Heart left ventricle (tissue), 16 donors: Measurements from ENCODE around the gene TRMT10C. TPM values are rescaled to one million over a fixed set of nuclear protein-coding genes. Genes with fewer than 3 reads are reported as not detected.
"Not testable (repeated sequence)": the region's sequence is repeated elsewhere in the genome, so short reads cannot be mapped to it uniquely, and the experiment has no call there.

Source experiments
- ATAC-seq, 4 donors: fragments of 200-7000 bp; cut with Tn5 transposase; one replicate each; pipeline ENCODE4 v1.9.1; 2020 to 2022; ENCODE audit warnings: moderate library complexity in 4 of 4, mild to moderate bottlenecking in 3 of 4, moderate number of reproducible peaks in 1 of 4
- DNase-seq, 5 donors: peaks; one replicate each; pipeline ENCODE4 v3.0.0-alpha.2; 2020
- H3K27ac ChIP-seq, 12 donors: fragments of 200-600 bp; sonication (generic) in 4 of 12; one replicate each; pipeline versions ENCODE4 v1.5.0 to v1.8.0; 2016 to 2022; ENCODE audit warnings: mild to moderate bottlenecking in 2 of 12
- H3K27me3 ChIP-seq, 9 donors: fragments of 200-600 bp; sonication (generic) in 2 of 9; one replicate each; pipeline versions ENCODE4 v1.5.1 to v1.8.0; 2016 to 2022; ENCODE audit warnings: mild to moderate bottlenecking in 3 of 9
- H3K36me3 ChIP-seq, 9 donors: fragments of 200-600 bp; sonication (generic) in 2 of 9; one replicate each; pipeline versions ENCODE4 v1.5.0 to v1.8.0; 2018 to 2022; ENCODE audit warnings: mild to moderate bottlenecking in 2 of 9
- H3K4me1 ChIP-seq, 12 donors: fragments of 200-600 bp; sonication (generic) in 4 of 12; one replicate each; pipeline versions ENCODE4 v1.5.0 to v1.8.0; 2016 to 2022; ENCODE audit warnings: mild to moderate bottlenecking in 3 of 12
- H3K4me3 ChIP-seq, 12 donors: fragments of 200-600 bp; sonication (generic) in 4 of 12; one replicate each; pipeline versions ENCODE4 v1.5.0 to v1.8.0; 2017 to 2022; ENCODE audit warnings: mild to moderate bottlenecking in 9 of 12, moderate library complexity in 4 of 12
- H3K9me3 ChIP-seq, 12 donors: fragments of 200-600 bp; sonication (generic) in 4 of 12; one replicate each; pipeline versions ENCODE4 v1.5.0 to v1.8.0; 2016 to 2022; ENCODE audit warnings: mild to moderate bottlenecking in 1 of 12
- POLR2A ChIP-seq, 2 donors: fragments of 450-650 bp; IDR thresholded peaks; one replicate each; pipeline ENCODE4 v1.6.1; 2017; ENCODE audit warnings: antibody characterized with exemption in 2 of 2, mild to moderate bottlenecking in 2 of 2, moderate library complexity in 2 of 2
- WGBS, 4 donors: extraction: QIAGEN DNeasy Blood & Tissue Kit in 2 of 4; methylation state at CpG; one replicate each; pipeline versions ENCODE4 v1.1.5 to v1.1.7; 2013 to 2018; 5-methylcytosine and 5-hydroxymethylcytosine counted together
- intact Hi-C, 10 donors: fragments of 100-400 bp; cut with DNase I; formaldehyde crosslinking; loops; one replicate each; pipeline versions ENCODE4 v1.11.1 to v1.14.2; 2022
- polyA plus RNA-seq, 2 donors: library from polyadenylated mRNA; stranded (reverse); fragments of 200-250 nt; gene quantifications; one replicate each; pipeline ENCODE4 v1.2.3, GENCODE V29; 2013
- total RNA-seq, 9 donors: library from RNA; depleted of rRNA in 2 of 9; stranded (reverse); fragments of >200 nt in 2 of 9; fragmentation: NEBNext Ultra II Directional in 3 of 9; extraction: Animal tissue kit (Norgen Biotek cat#: 25700) in 3 of 9; gene quantifications; one replicate each; pipeline versions ENCODE4 v1.1.0 to v1.2.4, GENCODE V29; 2016 to 2023
- TF ChIP-seq, protein P1 (sequence below), 12 donors: fragments of 200-600 bp; sonication (generic) in 4 of 12; IDR thresholded peaks; one replicate each; pipeline versions ENCODE4 v1.5.0 to v1.8.0; 2018 to 2022; ENCODE audit warnings: antibody characterized with exemption in 12 of 12, mild to moderate bottlenecking in 5 of 12
- donor health status: ischemic (EF 13 %, LVEDD 7.1; RV severe dilation, severe dysfunction).
- donor health status: healthy with polysubstance abuse.
- donor health status: DM: no; HTN: yes; CAD: no.
- donor health status: DM: no; HTN: no; CAD: no.
- donor health status: ischemic (EF 25% LVEDD 6.9; RV normal size, moderate dysfunction).
- donor health status: ischemic (EF 25% LVEDD 5.7; RV mildly dilated, moderate dysfunction).
- donor health status: healthy.
- donor health status: DM: yes; HTN: yes; CAD: no.
- donor health status: ischemic (EF 35%, LVEDD 5.7; RV mildly dilated, moderate dysfunction).
- donor health status: nonischemic (EF 11% LVEDD 7.7; RV severe dilation, severe dysfunction).
- donor health status: DM: yes; HTN: yes; CAD: no.
- donor health status: PGD.
- donor health status: ischemic (EF 29% LVEDD 5.4; RV normal size, mild dysfunction).
- donor health status: nonischemic (EF 23%, LVEDD 6.1; RV moderate dilation, normal function).

TRMT10C gene
- total and polyA plus RNA-seq, 11 donors = 21.1 to 36.2 (median 26.4) TPM

DNA sequence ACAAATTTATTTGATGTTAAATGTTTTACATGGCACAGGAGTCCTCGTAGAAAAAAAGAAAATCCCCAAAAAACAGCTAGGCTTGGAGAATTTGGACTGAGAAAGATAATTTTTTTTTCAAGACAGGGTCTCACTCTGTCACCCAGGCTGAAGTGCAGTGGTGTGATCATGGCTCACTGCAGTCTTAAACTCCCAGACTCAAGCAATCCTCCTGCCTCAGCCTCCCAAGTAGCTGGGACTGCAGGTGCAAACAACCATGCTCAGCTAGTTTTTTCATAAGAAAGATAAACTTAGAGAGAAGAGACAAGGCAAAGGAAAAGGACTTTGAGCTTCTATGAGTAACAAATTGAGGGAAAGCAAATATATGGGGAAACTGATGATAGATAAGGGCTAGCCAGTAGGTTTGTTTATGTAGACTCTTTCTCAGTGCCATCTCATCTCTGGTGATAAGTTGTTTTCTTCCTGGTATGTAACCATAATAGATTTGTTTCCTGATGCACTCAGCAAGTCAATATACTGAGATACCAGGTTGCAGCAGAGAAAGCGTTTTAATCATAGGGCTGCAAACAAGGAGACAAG lies 13.1 kb upstream of the TRMT10C start:
- H3K27me3 ChIP-seq = no peaks in the 10 kb centered on the region
- H3K4me3 ChIP-seq = no peak overlapping the region
- no peaks in the 10 kb centered on the region for H3K4me1 ChIP-seq
- DNase-seq = no peak
- ATAC-seq = no peak
- no peak overlapping the region for H3K27ac ChIP-seq
- no peaks in the 10 kb centered on the region for H3K36me3 ChIP-seq
- WGBS, 4 donors = 70 to 75% (median 72%) methylated on average over 2 of the region's 2 CpGs
- intact Hi-C loops = no loop called here
- TF ChIP-seq, protein P1, sequence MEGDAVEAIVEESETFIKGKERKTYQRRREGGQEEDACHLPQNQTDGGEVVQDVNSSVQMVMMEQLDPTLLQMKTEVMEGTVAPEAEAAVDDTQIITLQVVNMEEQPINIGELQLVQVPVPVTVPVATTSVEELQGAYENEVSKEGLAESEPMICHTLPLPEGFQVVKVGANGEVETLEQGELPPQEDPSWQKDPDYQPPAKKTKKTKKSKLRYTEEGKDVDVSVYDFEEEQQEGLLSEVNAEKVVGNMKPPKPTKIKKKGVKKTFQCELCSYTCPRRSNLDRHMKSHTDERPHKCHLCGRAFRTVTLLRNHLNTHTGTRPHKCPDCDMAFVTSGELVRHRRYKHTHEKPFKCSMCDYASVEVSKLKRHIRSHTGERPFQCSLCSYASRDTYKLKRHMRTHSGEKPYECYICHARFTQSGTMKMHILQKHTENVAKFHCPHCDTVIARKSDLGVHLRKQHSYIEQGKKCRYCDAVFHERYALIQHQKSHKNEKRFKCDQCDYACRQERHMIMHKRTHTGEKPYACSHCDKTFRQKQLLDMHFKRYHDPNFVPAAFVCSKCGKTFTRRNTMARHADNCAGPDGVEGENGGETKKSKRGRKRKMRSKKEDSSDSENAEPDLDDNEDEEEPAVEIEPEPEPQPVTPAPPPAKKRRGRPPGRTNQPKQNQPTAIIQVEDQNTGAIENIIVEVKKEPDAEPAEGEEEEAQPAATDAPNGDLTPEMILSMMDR (IDR thresholded peaks at IDR 0.05) = no peak
- TF ChIP-seq POLR2A (IDR thresholded peaks at IDR 0.05) = no peak
- H3K9me3 ChIP-seq = no peaks in the 10 kb centered on the region

DNA sequence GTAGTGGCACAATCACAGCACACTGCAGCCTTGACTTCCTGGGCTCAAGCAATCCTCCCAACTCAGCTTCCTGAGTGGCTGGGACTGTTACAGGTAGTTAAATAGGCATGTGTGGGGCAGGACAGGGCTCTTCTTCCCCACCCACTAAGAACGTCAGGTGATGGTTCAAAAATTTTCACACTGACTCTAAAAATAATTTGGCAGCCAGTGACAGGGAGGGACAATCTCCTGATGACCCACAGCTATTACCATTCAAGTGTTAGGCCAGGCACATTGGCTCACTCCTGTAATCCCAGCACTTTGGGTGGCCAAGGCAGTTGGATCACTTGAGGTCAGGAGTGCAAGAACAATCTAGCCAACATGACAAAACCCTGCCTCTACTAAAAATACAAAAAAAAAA lies 12.2 kb upstream of the TRMT10C start:
- Histone ChIP-seq H3K27me3 (no peaks in the 10 kb centered on the region), H3K4me1 (no peaks in the 10 kb centered on the region), H3K27ac (no peak overlapping the region), H3K36me3 (no peaks in the 10 kb centered on the region), H3K4me3 (no peak overlapping the region), H3K9me3 (no peaks in the 10 kb centered on the region)
- TF ChIP-seq POLR2A (IDR thresholded peaks at IDR 0.05) = no peak
- TF ChIP-seq, protein P1 (IDR thresholded peaks at IDR 0.05) = no peak
- intact Hi-C loops = no loop called here
- WGBS, 4 donors = 24 to 71% (median 44%) methylated on average over 1 of the region's 1 CpG
- no peak for DNase-seq
- ATAC-seq = peak in 3 of 4 donors; percentile 22 to 61 (median 33)

DNA sequence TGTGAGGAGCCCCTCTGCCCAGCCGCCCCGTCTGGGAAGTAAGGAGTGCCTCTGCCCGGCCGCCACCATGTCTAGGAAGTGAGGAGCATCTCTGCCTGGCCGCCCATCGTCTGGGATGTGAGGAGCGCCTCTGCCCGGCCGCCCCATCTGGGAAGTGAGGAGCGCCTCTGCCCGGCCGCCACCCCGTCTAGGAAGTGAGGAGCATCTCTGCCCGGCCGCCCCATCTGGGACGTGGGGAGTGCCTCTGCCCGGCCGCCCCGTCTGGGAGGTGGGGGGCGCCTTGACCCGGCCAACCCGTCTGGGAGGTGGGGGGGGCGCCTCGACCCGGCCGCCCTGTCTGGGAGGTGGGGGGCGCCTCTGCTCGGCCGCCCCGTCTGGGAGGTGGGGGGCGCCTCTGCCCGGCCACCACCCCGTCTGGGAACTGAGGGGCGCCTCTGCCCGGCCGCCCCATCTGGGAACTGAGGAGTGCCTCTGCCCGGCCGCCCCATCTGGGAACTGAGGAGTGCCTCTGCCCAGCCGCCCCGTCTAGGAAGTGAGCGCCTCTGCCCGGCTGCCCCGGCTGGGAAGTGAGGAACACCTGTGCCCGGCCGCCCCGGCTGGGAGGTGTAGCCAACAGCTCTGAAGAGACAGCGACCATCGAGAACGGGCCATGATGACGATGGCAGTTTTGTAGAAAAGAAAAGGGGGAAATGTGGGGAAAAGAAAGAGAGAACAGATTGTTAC lies 10.1 kb upstream of the TRMT10C start:
- H3K4me1 ChIP-seq, H3K9me3 ChIP-seq, H3K36me3 ChIP-seq, H3K27me3 ChIP-seq, ATAC-seq, intact Hi-C loops, DNase-seq, H3K27ac ChIP-seq, H3K4me3 ChIP-seq: not testable (repeated sequence)
- WGBS, 4 donors = 94 to 95% (median 95%) methylated on average over 22 to 50 of the region's 50 CpGs

DNA sequence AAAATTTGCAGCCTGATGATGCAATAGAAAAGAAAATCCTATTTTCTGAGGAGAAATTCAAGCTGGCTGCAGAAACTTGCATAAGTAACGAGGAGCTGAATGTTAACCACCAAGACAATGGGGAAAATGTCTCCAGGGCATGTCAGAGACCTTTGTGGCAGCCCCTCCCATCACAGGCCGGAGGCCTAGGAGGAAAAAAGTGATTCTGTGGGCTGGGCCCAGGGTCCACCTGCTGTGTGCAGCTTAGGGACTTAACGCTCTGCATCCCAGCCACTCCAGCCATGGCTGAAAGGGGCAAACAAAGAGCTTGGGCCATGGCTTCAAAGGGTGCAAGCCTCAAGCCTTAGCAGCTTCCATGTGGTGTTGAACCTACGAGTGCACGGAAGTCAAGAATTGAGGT lies 8.3 kb upstream of the TRMT10C start:
- intact Hi-C loops, H3K36me3 ChIP-seq, ATAC-seq, H3K4me1 ChIP-seq, H3K27ac ChIP-seq, DNase-seq, H3K4me3 ChIP-seq, H3K9me3 ChIP-seq: not testable (repeated sequence)
- 77 to 81% (median 79%) methylated on average over 5 of the region's 5 CpGs for WGBS, 4 donors
- H3K27me3 ChIP-seq = peaks cover 0 to 14% (median 0%) of the 10 kb centered on the region in 9 donors

DNA sequence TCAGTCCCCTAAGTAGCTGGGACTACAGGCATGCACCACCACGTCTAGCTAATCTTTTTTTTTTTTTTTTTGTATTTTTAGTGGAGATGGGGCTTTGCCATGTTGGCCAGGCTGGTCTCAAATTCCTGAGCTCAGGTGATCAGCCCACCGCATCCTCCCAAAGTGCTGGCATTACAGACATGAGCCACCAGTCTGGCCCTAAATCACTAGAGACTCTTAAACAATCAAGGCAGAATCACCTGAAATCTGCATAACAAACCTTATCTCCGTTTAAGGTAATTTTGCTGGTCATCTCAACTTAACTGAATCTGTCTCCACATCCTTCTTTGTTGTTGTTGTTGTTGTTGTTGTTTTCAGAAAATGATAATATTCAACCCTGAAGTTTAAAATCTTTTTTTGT lies 5.6 kb upstream of the TRMT10C start:
- peaks cover 0 to 28% (median 0%) of the 10 kb centered on the region in 9 donors for H3K27me3 ChIP-seq
- no peak overlapping the region for H3K27ac ChIP-seq
- TF ChIP-seq POLR2A (IDR thresholded peaks at IDR 0.05) = no peak
- TF ChIP-seq, protein P1 (IDR thresholded peaks at IDR 0.05) = no peak
- intact Hi-C loops = loop anchor here in 1 of 10 donors (5.0 kb wide), 1 partner anchor 34 kb away; no protein-coding TSS in a partner anchor
- ATAC-seq = no peak
- H3K4me3 ChIP-seq = no peak overlapping the region
- H3K36me3 ChIP-seq = no peaks in the 10 kb centered on the region
- H3K4me1 ChIP-seq = peaks cover 0 to 3% (median 0%) of the 10 kb centered on the region in 12 donors
- DNase-seq = no peak
- H3K9me3 ChIP-seq = no peaks in the 10 kb centered on the region
- 37 to 52% (median 43%) methylated on average over 3 of the region's 3 CpGs for WGBS, 4 donors
